Activated T-helper 1 cell treated with anti-CD3 and anti-CD28 coated beads, Interleukin-12 subunit alpha, Interleukin-12 subunit beta, Interleukin-2, Interleukin-4 antibody, amounts not matched to agents 30 ng/mL and 10 ng/mL and 1 ng/mL, durations not matched to agents 14 hours and 24 hours and 36 hours (primary cell): ENCODE data around the gene TLE5. TPM values are rescaled to one million over a fixed set of nuclear protein-coding genes. Genes with fewer than 3 reads are reported as not detected.
A peak's percentile ranks its signal among the peaks of the same experiment; 100 is the strongest.
"Not testable (repeated sequence)": the region's sequence is repeated elsewhere in the genome, so short reads cannot be mapped to it uniquely, and the experiment has no call there.

Experiments
- DNase-seq: peaks from one replicate; pipeline ENCODE4 v3.0.0; 2021; ENCODE audit warnings: low spot score
- H3K27ac Mint-ChIP-seq: one replicate; pipeline ENCODE4 v1.8.0; 2021; ENCODE audit warnings: mild to moderate bottlenecking, mixed read lengths
- H3K27me3 Mint-ChIP-seq: one replicate; pipeline ENCODE4 v1.8.0; 2022; ENCODE audit warnings: mild to moderate bottlenecking, moderate library complexity, mixed read lengths; ENCODE audit not compliant: insufficient read depth
- H3K36me3 Mint-ChIP-seq: one replicate; pipeline ENCODE4 v1.8.0; 2021; ENCODE audit warnings: low read depth, mixed read lengths
- H3K4me1 Mint-ChIP-seq: one replicate; pipeline ENCODE4 v1.8.0; 2021; ENCODE audit warnings: low read depth, mixed read lengths
- H3K4me3 Mint-ChIP-seq: one replicate; pipeline ENCODE4 v1.8.0; 2021; ENCODE audit warnings: mild to moderate bottlenecking, moderate library complexity, mixed read lengths
- H3K9me3 Mint-ChIP-seq: one replicate; pipeline ENCODE4 v1.8.0; 2021; ENCODE audit warnings: mixed read lengths
- intact Hi-C: fragments of 100-400 bp; cut with micrococcal nuclease; formaldehyde crosslinking; loops from one replicate; pipeline ENCODE4 v1.15.1; 2024
- total RNA-seq: library from RNA; stranded (reverse); gene quantifications from 2 replicates; pipeline ENCODE4 v1.2.3, GENCODE V29; 2022

The TLE5 gene
- total RNA-seq, 1 donor from 2014 or later = 399 TPM

DNA sequence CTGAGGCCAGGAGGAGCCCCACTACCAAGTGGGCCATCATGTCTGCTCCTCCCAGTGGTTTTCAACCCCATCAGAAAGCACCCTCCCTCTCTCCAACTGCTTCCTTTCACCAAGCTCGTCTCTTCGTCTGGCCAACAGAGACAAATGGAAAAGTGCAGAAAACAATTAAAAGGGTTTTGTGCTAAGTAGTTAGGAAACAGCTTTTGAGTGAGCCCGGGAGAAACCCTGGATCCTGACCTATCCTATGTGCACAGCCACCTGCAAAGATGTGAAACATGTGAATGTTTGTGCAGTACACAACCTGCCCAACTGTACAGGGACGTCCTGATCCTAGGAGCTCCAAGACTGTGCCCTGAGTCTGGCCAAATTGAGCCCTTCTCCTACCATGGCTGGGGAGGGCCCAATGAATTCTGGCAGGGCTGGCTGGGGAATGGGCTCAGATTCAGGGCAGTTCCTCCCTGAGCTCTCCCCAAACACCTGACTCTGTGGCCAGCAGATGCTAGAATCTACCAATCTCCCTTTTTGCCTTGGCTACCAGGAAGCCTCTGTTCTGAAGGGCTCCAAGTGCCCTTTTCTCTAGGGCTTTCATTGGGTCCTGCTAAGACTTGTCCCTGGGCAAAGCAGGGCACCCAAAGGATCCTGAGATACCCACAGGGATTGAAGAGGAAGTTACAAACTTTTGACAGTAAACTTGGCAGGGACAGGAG lies 7.9 kb downstream of the TLE5 start:
- H3K36me3 Mint-ChIP-seq = peaks cover 35% of the 10 kb centered on the region
- intact Hi-C loops = no loop called here
- peaks cover 12% of the 10 kb centered on the region for H3K4me1 Mint-ChIP-seq
- H3K9me3 Mint-ChIP-seq = no peaks in the 10 kb centered on the region
- no peak for DNase-seq
- no peaks in the 10 kb centered on the region for H3K27me3 Mint-ChIP-seq
- no peak overlapping the region for H3K27ac Mint-ChIP-seq
- no peak overlapping the region for H3K4me3 Mint-ChIP-seq

DNA sequence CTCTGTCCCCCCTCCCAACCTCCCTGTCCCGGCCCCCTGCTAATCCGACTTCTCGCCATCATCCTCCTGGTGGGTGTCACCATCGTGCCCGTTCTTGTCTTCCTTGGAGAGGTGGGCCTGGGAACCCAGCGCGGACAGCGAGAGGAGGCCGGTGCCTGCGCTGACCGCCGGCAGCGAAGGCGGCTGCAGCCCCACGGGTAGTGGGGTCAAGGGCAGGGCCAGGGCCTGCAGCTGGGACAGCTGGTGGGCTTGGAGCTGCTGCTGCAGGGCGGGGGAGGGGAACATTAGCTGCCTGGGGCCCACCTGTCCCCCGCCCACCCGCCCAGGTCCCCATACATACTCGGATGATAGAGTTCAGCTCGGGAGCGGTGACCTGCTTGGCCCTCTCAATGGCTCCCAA lies 8.5 kb downstream of the TLE5 start:
- Mint-ChIP-seq H3K4me1 (peaks cover 12% of the 10 kb centered on the region), H3K27ac (no peak overlapping the region), H3K4me3 (no peak overlapping the region), H3K9me3 (no peaks in the 10 kb centered on the region), H3K36me3 (peaks cover 31% of the 10 kb centered on the region), H3K27me3 (no peaks in the 10 kb centered on the region)
- DNase-seq = no peak
- intact Hi-C loops = no loop called here

DNA sequence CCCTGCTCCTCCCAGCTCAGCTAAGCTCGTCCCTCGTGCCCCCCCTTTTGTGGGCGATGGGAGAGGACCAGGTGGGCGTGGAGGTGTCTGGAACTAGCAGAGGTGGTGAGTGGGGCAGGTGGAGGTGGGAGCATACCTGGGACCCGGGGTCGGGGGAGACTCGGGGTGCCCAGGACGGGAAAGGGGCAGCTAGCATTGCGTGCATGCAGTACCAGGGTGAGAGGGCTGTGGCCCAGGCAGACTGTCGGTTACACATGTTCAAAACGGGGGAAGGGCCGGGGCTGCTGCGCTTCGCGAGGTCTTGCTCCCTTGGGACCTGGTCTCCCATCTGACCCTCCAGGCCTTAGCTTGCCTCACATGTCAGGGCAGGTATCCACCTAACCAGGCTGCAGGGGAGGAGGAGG lies 9.1 kb downstream of the TLE5 start:
- no peak for DNase-seq
- H3K27ac Mint-ChIP-seq = no peak overlapping the region
- peaks cover 12% of the 10 kb centered on the region for H3K4me1 Mint-ChIP-seq
- intact Hi-C loops = no loop called here
- peaks cover 28% of the 10 kb centered on the region for H3K36me3 Mint-ChIP-seq
- no peaks in the 10 kb centered on the region for H3K27me3 Mint-ChIP-seq
- no peaks in the 10 kb centered on the region for H3K9me3 Mint-ChIP-seq
- H3K4me3 Mint-ChIP-seq = no peak overlapping the region

DNA sequence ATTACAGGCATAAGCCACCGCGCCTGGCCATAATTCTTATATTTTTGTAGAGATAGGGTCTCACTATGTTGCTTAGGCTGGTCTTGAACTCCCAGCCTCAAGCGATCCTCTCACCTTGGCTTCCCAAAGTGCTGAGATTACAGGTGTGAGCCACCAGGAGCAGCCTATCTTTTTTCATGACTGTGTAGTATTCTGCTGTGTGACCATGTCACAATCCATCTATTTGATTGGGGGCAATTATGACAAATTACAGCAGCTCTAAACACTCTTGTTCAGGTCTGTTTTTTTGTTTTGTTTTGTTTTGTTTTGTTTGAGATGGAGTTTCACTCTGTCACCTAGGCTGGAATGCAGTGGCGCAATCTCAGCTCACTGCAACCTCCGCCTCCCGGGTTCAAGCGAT lies 12.3 kb downstream of the TLE5 start:
- H3K4me3 Mint-ChIP-seq, DNase-seq, H3K9me3 Mint-ChIP-seq, H3K27ac Mint-ChIP-seq, intact Hi-C loops: not testable (repeated sequence)
- Mint-ChIP-seq H3K27me3 (peaks cover 11% of the 10 kb centered on the region), H3K4me1 (peaks cover 17% of the 10 kb centered on the region), H3K36me3 (peaks cover 12% of the 10 kb centered on the region)

DNA sequence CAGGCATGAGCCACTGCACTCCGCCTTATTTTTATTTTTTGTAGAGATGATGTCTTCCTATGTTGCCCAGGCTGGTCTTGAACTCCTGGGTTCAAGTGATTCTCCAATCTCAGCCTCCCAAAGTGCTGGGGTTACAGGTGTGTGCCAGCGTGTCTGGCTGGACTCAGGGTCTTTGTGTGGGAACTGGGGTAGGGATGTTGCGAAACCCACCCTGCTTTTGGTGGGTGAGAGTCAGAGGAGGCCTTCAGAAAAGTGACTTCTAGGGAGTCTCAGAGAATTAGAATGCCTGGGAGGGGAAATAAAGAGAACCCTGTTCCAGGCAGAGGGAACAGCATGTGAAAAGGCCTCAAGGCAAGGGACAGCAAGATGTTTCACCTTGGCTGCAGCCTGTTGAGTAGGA lies 13.2 kb downstream of the TLE5 start:
- peaks cover 3% of the 10 kb centered on the region for H3K36me3 Mint-ChIP-seq

DNA sequence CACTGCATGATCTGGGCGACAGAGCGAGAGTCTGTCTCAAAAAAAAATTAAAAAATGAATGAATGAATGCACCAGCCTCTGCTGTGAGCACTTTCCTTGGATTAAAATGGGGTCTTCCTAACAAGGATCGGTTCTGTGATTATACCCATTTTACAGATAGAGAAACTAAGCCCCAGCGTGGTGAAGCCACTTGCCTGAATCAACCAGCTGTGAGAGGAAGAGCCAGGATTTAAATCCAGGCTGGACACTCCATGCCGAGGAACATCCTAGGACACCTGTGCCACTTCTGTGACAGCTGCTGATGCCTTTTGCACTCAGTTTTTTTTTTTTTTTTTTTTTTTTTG lies 14.1 kb downstream of the TLE5 start:
- no peak for DNase-seq
- H3K27ac Mint-ChIP-seq = no peak overlapping the region
- peaks cover 14% of the 10 kb centered on the region for H3K27me3 Mint-ChIP-seq
- intact Hi-C loops = no loop called here
- no peaks in the 10 kb centered on the region for H3K9me3 Mint-ChIP-seq
- H3K36me3 Mint-ChIP-seq = peaks cover 2% of the 10 kb centered on the region
- H3K4me3 Mint-ChIP-seq = no peak overlapping the region
- peaks cover 7% of the 10 kb centered on the region for H3K4me1 Mint-ChIP-seq

More for the DNA sequence above, 13.2 kb downstream of the TLE5 start:
- no peak overlapping the region for H3K27ac Mint-ChIP-seq
- no peaks in the 10 kb centered on the region for H3K9me3 Mint-ChIP-seq
- H3K27me3 Mint-ChIP-seq = peaks cover 11% of the 10 kb centered on the region
- peak overlapping the region; percentile 55 for H3K4me3 Mint-ChIP-seq
- H3K4me1 Mint-ChIP-seq = peaks cover 7% of the 10 kb centered on the region
- intact Hi-C loops = no loop called here
- no peak for DNase-seq

DNA sequence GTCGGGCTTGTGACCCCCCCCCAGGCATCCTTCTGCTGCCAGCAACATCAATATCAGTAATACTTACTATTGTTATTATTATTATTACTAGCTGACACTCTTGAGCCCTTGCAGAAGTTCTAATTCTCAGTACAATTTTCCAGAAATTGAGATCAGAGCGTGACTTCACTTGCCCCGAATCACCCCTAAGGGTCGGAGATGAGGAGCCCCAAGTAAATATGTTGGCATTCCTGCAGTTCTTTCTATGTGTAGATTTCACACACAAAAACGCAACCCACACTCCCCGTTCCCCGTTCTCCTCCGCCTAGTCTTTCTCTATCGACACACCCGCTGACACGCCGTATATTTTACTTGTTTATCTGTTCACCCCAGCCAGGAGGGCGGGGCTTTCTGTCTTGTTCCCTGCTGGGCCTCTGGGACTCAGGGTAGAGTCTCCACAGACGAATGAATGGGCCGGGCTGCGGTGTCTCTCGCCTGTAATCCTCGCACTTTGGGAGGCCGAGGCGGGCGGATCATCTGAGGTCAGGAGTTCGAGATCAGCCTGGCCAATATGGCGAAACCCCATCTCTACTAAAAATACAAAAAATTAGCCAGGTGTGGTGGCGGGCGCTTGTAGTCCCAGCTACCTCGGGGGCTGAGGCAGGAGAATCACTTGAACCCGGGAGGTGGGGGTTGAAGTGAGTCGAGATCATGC lies 14.7 kb downstream of the TLE5 start:
- H3K27me3 Mint-ChIP-seq = peaks cover 14% of the 10 kb centered on the region
- DNase-seq = peak; percentile 41
- peak overlapping the region; percentile 69 for H3K27ac Mint-ChIP-seq
- intact Hi-C loops = loop anchor here (2.0 kb wide), 1 partner anchor 13 kb away; no protein-coding TSS in a partner anchor
- no peaks in the 10 kb centered on the region for H3K9me3 Mint-ChIP-seq
- H3K4me1 Mint-ChIP-seq = peaks cover 8% of the 10 kb centered on the region
- peaks cover under 1% of the 10 kb centered on the region for H3K36me3 Mint-ChIP-seq
- peak overlapping the region; percentile 83 for H3K4me3 Mint-ChIP-seq

DNA sequence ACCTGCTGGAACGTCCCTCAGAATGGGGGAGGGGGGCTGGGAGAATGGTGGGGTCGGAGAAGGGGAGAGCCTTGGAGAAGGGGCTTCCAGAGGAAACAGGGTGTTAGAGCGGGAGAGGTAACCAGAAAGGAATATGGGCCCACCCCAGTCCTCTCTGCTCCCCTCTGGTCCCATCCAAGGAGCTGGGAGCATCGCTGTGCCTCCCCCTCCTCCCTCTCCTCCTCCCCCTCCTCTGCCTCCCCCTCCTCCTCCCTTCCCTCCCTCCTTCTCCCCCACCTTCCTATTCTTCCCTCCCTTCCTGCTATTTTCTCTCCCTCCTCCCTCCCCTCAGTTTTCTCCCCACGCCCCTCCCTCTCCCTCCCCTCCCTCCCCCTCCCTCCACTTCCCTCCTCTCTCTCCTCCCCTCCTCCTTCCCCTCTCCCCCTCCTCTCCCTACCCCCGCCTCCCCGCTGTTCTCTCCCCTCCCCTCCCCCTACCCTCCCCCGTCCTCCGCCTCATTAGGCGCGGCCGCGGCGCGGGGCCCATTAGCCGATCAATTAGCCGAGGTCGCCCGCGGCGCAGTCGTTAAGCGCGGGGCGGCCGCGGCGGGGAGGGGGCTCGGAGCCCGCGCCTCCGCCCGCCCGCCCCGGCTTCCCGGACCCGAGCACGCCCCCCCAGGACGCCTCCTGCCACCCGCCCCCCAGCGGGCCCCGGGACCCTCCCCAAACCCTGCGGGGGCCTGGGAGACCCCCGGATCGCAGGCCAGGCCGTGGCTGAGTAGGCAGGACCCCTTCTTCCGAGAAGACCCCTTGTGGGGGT lies 15.4 kb downstream of the TLE5 start:
- peaks cover 12% of the 10 kb centered on the region for H3K4me1 Mint-ChIP-seq
- peaks cover 14% of the 10 kb centered on the region for H3K27me3 Mint-ChIP-seq
- H3K9me3 Mint-ChIP-seq = no peaks in the 10 kb centered on the region
- no peaks in the 10 kb centered on the region for H3K36me3 Mint-ChIP-seq
- no peak overlapping the region for H3K27ac Mint-ChIP-seq
- H3K4me3 Mint-ChIP-seq = no peak overlapping the region
- DNase-seq = no peak
- intact Hi-C loops = loop anchor here (2.0 kb wide), 1 partner anchor 14 kb away; no protein-coding TSS in a partner anchor

DNA sequence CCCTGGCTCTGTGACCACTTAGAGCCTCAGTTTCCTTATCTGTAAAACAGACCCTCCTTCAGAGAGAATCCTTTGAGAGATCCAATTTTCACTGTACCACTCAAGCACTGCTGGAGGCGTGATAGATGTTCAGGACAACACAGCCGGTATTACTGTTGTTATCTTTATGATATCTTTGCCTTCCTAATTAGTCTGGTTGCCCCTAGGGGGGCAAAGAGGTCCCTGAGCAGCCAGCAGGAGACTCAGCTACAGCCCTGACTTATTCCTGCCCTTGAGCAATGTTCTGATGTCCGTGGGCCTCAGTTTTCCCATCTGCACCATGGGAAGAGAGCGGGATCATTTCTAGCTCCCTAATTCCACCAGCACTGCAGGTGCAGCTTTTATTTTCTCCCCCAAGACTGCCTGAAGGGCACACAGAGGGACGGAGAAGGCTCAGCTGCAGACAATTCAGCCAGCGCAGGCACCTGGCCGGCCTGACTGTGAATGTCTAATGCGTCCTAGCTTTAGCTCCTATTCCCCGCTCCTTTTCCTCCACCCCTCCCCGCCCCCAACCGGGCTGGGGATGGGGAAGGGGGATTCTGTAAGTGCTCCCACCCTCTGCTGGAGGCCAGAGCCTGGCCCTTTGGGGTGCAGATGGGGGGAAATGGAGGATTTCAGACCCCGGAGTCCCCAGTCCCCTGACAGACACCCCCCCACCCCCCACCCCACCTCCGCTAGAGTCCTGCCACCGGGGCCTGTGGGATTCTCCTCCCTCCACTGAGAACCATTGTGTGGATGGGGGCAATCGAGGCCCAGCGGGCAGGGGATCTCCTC lies 16.2 kb downstream of the TLE5 start:
- H3K27ac Mint-ChIP-seq = no peak overlapping the region
- H3K36me3 Mint-ChIP-seq = no peaks in the 10 kb centered on the region
- peaks cover 12% of the 10 kb centered on the region for H3K4me1 Mint-ChIP-seq
- DNase-seq = no peak
- intact Hi-C loops = loop anchor here (2.0 kb wide), 1 partner anchor 15 kb away; no protein-coding TSS in a partner anchor
- H3K9me3 Mint-ChIP-seq = no peaks in the 10 kb centered on the region
- no peak overlapping the region for H3K4me3 Mint-ChIP-seq
- peaks cover 19% of the 10 kb centered on the region for H3K27me3 Mint-ChIP-seq

DNA sequence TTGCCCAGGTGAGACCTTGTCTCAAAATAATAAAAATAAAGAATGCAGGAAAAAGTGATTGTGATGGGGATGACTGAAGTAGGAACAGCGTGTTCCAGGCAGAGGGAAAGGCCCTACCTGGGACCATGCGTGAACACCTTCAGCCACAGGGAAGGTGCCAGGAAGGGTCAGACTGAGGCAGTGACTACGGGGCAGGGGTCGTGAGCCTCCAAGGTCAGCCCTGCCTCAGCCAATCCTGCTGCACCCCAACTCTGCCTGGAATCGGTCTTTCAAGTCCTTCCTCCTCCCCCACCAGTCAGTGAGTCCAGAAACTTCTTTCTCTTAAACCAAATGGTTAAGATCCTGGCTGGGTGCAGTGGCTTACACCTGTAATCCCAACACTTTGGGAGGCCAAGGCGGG lies 17.1 kb downstream of the TLE5 start:
- Mint-ChIP-seq H3K36me3 (no peaks in the 10 kb centered on the region), H3K4me1 (peaks cover 12% of the 10 kb centered on the region), H3K27ac (no peak overlapping the region), H3K27me3 (peaks cover 21% of the 10 kb centered on the region), H3K9me3 (no peaks in the 10 kb centered on the region), H3K4me3 (no peak overlapping the region)
- DNase-seq = no peak
- intact Hi-C loops = no loop called here

DNA sequence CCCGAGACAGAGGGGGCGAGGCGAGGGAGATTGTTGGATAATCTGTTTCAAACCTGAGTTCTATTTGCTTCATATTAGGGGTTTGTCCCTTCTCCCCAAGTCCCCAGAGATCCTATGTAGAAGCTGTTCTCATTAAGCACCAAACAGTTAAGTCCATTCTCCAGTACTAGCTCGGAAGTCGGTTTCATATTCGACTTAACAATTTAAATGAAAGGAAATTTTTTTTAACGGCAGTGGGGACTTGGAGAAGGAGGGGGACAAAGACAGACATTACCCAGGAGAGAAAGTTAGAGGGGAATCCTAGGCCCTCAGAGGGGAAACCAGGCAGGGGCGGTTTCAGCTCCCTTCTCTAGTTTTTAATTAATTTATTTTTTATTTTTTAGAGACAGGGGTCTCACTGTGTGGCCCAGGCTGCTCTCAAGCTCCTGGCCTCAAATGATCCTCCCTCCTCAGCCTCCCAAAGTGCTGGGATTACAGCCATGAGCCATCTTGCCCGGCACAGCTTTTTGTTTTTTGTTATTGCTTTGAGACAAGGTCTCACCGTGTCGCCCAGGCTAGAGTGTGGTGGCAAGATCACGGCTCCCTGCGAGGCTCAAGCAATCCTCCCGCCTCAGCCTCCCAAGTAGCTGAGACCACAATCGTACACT lies 19.6 kb downstream of the TLE5 start:
- H3K27me3 Mint-ChIP-seq = peaks cover 21% of the 10 kb centered on the region
- H3K36me3 Mint-ChIP-seq = no peaks in the 10 kb centered on the region
- H3K27ac Mint-ChIP-seq = no peak overlapping the region
- no peaks in the 10 kb centered on the region for H3K9me3 Mint-ChIP-seq
- DNase-seq = no peak
- intact Hi-C loops = no loop called here
- peaks cover 9% of the 10 kb centered on the region for H3K4me1 Mint-ChIP-seq
- no peak overlapping the region for H3K4me3 Mint-ChIP-seq
